HepG2 (cell line): ENCODE results near the gene MRPL28.

ENCODE experiments used
- ATF1 ChIP-seq: IDR thresholded peaks from 2 replicates; pipeline ENCODE4 v1.6.1; 2016; ENCODE audit warnings: mild to moderate bottlenecking, control low read depth
- CBFB ChIP-seq: sonication (generic); formaldehyde crosslinking; IDR thresholded peaks from 2 replicates; pipeline ENCODE4 v1.4.0; 2020; ENCODE audit warnings: missing genetic modification reagents
- NR2C2 ChIP-seq: sonication (generic); formaldehyde crosslinking; IDR thresholded peaks from 2 replicates; pipeline ENCODE4 v1.4.0; 2020; ENCODE audit warnings: missing genetic modification reagents, mild to moderate bottlenecking, moderate library complexity, borderline replicate concordance
- ZSCAN22 ChIP-seq: sonication (generic); formaldehyde crosslinking; IDR thresholded peaks from 2 replicates; pipeline ENCODE4 v1.4.0; 2020; ENCODE audit warnings: mild to moderate bottlenecking, missing genetic modification reagents
- TF ChIP-seq, protein P1 (sequence below): sonication (generic); formaldehyde crosslinking; IDR thresholded peaks from 2 replicates; pipeline ENCODE4 v1.5.0; 2020; ENCODE audit warnings: mild to moderate bottlenecking, missing genetic modification reagents, moderate library complexity
- TF ChIP-seq, protein P2 (sequence below): sonication (generic); formaldehyde crosslinking; IDR thresholded peaks from 2 replicates; pipeline ENCODE4 v1.5.0; 2020; ENCODE audit warnings: missing genetic modification reagents
- TF ChIP-seq, protein P3 (sequence below): sonication (generic); formaldehyde crosslinking; IDR thresholded peaks from 2 replicates; pipeline ENCODE4 v1.4.0; 2020; ENCODE audit warnings: missing genetic modification reagents, borderline replicate concordance

DNA sequence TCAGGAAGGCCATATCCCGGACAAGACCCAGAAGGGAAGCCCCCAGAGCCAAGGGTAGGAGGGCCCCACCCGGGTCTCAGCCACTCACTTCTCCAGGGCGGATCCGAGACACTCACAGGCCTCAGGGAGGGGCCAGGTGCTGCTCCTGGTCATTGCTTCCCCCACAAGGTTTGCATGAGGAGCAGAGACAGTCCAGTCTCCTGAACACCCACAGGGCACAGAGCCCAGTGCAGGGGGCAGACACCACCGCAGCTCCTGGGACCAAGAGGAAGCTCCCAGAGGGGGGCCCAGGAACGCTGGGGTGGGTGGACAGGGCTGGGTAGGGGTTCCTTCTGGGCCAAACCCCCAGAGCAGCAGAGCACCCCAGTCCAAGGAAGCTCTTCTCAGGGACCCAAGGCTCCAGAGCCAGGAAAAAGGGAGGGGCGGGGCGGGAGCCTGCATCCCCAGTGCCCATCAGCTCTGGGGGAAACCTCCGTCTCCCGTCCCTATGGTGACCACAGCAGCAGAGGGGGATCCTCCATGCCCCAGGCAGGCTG, 709 bp upstream of the MRPL28 start:
- TF ChIP-seq, protein P1, sequence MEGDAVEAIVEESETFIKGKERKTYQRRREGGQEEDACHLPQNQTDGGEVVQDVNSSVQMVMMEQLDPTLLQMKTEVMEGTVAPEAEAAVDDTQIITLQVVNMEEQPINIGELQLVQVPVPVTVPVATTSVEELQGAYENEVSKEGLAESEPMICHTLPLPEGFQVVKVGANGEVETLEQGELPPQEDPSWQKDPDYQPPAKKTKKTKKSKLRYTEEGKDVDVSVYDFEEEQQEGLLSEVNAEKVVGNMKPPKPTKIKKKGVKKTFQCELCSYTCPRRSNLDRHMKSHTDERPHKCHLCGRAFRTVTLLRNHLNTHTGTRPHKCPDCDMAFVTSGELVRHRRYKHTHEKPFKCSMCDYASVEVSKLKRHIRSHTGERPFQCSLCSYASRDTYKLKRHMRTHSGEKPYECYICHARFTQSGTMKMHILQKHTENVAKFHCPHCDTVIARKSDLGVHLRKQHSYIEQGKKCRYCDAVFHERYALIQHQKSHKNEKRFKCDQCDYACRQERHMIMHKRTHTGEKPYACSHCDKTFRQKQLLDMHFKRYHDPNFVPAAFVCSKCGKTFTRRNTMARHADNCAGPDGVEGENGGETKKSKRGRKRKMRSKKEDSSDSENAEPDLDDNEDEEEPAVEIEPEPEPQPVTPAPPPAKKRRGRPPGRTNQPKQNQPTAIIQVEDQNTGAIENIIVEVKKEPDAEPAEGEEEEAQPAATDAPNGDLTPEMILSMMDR (CRISPR knock-in tag) = no peak
- TF ChIP-seq CBFB = no peak
- TF ChIP-seq, protein P2, sequence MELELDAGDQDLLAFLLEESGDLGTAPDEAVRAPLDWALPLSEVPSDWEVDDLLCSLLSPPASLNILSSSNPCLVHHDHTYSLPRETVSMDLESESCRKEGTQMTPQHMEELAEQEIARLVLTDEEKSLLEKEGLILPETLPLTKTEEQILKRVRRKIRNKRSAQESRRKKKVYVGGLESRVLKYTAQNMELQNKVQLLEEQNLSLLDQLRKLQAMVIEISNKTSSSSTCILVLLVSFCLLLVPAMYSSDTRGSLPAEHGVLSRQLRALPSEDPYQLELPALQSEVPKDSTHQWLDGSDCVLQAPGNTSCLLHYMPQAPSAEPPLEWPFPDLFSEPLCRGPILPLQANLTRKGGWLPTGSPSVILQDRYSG = no peak
- TF ChIP-seq, protein P3, sequence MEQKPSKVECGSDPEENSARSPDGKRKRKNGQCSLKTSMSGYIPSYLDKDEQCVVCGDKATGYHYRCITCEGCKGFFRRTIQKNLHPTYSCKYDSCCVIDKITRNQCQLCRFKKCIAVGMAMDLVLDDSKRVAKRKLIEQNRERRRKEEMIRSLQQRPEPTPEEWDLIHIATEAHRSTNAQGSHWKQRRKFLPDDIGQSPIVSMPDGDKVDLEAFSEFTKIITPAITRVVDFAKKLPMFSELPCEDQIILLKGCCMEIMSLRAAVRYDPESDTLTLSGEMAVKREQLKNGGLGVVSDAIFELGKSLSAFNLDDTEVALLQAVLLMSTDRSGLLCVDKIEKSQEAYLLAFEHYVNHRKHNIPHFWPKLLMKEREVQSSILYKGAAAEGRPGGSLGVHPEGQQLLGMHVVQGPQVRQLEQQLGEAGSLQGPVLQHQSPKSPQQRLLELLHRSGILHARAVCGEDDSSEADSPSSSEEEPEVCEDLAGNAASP = no peak
- TF ChIP-seq ATF1 (CRISPR knock-in tag) = no peak
- no peak for TF ChIP-seq NR2C2 (CRISPR knock-in tag)
- TF ChIP-seq ZSCAN22 (CRISPR knock-in tag) = no peak
